Measurements from ENCODE around the gene PRKG1.

The PRKG1 gene

GRCh38 chr10:51074238-51075028, at the start of gene PRKG1:
TSS of gene PRKG1 (plus strand) at chr10:51074487.
- DNase-seq (ENCODE audit: low spot score): no peak

GRCh38 chr10:51028420-51028819, 45.9 kb upstream of the PRKG1 start:
- DNase-seq (ENCODE audit: low spot score): no peak

GRCh38 chr10:51029172-51029641, 45.1 kb upstream of the PRKG1 start:
- no peak for DNase-seq (ENCODE audit: low spot score)

GRCh38 chr10:51030480-51030879, 43.8 kb upstream of the PRKG1 start:
- DNase-seq (ENCODE audit: low spot score): no peak

GRCh38 chr10:51031950-51032349, 42.3 kb upstream of the PRKG1 start:
- no peak for DNase-seq (ENCODE audit: low spot score)

- no peak for DNase-seq (ENCODE audit: low spot score)
Measured at GRCh38 chr10:51034769-51035168, 39.5 kb upstream of the PRKG1 start.

GRCh38 chr10:51035344-51035743, 38.9 kb upstream of the PRKG1 start:
- no peak for DNase-seq (ENCODE audit: low spot score)

DNA sequence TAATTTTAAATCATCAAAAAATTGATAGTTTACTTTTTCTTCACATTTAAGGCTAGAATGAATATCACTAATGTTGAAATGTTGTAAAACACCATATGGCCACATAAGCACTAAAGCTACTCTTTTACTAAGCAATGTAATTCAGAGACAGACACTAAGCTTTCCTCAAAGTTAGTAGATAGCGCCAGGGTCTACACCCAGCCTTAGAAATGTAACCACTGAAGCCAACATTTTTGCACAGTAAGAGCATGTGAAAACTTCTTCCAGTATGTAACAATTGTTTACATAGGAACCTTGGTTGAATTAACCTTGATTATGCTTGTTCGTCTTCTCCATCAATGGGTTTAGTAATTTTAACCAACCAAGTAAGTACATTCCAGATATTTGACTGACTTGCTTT, 28.4 kb upstream of the PRKG1 start:
- no peak for DNase-seq (ENCODE audit: low spot score)

DNA sequence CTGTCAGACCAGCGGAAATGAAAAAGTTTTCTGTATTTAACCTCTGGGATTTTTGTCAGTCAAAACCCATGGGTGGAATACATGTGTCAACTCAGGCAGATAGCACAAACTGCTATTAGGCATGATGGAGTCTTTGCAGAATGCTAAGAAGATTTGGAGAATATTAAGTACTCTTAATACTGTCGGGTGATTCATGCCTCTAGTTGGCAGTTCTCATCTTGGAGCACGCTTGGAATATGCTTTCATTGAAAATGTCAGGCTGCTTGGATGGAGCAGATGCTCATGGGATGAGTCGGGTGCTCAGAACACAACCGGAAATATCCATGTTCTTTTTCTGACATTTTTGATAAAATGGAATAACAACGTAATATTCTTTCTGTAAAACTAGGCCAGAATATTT, 27.6 kb upstream of the PRKG1 start:
- no peak for DNase-seq (ENCODE audit: low spot score)

DNA sequence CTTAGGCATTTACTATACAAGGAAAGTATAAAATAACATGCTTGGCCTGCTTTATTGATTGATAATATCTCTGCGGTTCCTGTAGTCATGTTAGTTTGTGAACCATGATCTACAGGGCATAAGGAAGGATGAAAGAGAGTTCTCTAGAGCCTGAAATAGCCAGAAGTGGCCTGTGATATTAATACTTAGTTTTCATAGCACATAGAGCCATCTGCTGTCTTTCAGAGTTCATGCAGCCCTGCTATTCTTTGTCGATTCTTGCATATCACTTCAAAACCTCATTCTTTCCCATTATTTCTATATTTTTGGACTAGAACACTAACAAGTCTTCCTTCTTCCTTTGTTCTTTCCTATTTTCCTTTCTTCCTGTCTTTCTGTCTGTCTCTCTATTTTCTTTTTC, 26.4 kb upstream of the PRKG1 start:
- DNase-seq (ENCODE audit: low spot score): no peak

DNA sequence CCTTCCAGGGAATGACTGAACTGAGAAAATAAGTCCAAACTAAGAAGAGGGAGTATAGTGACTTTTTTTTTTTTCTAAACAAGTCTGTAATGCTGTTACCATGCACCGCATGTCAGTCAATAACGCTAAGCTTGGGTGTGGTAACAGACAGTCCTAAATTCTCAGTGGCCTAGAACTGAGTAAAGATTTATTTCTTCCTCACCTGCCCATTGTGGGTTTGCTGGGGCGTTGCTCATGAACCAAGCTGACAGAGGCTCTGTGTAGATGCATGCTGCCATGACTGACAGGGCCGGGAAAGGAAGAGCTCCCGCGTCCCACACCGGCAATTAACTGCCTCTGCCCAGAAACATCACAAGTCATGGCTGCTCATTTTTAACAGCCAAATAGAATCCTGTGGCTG, 25.5 kb upstream of the PRKG1 start:
- DNase-seq (ENCODE audit: low spot score): no peak

- DNase-seq (ENCODE audit: low spot score): no peak
Measured at GRCh38 chr10:51052163-51052562, 22.1 kb upstream of the PRKG1 start.

GRCh38 chr10:51057925-51058324, 16.4 kb upstream of the PRKG1 start:
- DNase-seq (ENCODE audit: low spot score): no peak

- DNase-seq (ENCODE audit: low spot score): no peak
Measured at GRCh38 chr10:51063166-51063565, 11.1 kb upstream of the PRKG1 start.

GRCh38 chr10:51063659-51064535, 10.4 kb upstream of the PRKG1 start:
- DNase-seq (ENCODE audit: low spot score): no peak

- no peak for DNase-seq (ENCODE audit: low spot score)
Measured at GRCh38 chr10:51066231-51066630, 8.1 kb upstream of the PRKG1 start.

DNA sequence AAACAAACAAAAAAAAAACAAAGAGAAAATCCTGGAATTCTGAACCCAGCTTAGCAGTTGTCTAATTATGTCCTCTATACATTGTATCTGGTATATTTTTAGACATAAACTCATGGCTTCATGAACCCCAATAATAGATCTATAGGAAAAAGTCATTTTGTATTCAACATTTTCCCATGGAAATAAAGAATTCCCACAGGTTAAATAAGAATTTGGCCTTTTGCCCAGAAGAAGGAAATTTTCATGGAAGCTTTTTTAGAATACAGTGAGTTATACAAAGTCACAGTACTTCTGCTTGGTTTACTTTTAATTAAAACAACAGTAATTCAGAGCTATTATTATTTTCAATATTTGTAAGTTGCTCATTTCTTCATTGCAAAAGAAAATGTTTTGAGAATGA, 2.1 kb upstream of the PRKG1 start:
- DNase-seq (ENCODE audit: low spot score): no peak

- no peak for DNase-seq (ENCODE audit: low spot score)
Measured at GRCh38 chr10:51072921-51073434, 1.3 kb upstream of the PRKG1 start.

GRCh38 chr10:51073453-51074237, 642 bp upstream of the PRKG1 start:
- DNase-seq (ENCODE audit: low spot score): no peak

GRCh38 chr10:51075043-51075872, 971 bp downstream of the PRKG1 start:
- DNase-seq (ENCODE audit: low spot score): no peak

DNA sequence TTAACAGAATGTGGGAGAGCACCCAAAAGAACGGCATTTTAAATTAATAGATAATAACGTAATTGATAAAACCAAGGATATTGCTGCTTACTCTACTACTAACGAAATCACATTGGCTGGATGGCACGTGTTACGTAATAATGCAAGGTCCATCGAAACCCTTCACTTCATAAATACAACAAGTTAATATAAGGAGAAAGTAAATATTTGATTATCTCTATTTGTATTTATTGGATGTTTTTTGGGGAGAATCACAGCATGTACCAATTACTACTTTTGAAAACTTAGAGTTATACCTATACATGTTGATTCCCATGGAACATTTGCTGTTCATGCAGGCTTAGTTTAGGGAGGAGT, 1.6 kb downstream of the PRKG1 start:
- DNase-seq (ENCODE audit: low spot score): no peak

All from CD4-positive, alpha-beta T cell treated with Interleukin-2 at 100 ng/mL for 4 hours (primary cell).